ENCODE results near the gene ACTBL2.
A peak's percentile ranks its signal among the peaks of the same experiment; 100 is the strongest.

The ACTBL2 gene

DNA sequence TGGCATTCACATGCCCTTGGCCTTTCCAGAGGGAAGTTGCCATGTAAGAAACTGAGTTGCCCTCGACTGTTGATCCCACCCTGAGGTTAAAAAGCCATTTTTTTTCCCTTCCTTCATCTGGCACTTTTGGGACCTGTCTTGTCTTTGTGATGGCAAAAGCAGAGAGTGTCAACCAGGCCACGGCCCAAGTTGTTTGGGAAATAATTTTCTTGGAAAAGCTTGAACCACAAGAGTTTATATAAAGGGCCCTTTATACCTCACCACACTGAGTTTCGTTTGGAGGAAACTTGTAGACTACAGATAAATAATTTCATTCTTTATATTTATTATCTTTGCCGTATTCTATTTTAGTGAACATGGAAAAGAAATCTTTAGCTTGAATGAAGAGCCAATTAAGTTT is 34.3 kb downstream of the ACTBL2 start:
- DNase-seq, result no peak

DNA sequence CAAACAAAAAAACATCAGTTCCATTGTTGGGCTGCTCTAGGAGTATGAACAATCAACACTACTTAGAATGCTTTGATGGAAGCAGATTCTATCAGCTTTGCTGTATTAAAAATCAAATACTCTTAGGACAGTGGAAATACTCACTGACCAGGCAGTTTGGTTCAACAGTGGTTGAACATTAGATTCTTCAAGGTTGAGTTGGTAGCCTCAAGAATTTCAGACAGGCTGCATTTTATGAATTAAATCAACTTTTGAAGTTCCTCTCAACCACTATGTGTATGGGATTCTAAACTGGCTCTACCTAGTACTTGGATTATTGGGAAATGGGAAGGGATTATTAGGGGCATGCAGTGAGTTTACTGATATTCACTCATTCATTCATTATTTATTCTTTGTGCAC is 35.0 kb downstream of the ACTBL2 start:
- DNase-seq, result no peak

DNA sequence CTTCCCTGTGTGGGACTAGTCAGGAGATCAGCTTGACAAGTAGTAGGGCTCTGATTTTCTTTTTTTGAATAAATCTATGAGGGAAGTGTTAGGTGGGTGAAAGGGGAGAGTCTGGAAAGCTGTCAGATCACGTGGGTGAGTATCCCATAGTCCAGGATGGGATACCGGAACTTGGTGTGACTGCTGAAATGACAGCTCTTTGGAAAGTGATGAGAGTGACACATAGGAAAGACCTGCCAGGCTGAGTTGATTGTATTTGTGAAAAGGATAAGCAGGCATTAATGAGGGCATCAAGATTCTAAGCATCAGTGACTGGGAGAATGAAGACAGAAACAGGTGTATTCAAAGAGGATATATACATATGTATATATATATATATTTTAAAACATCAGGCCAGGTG is 35.6 kb downstream of the ACTBL2 start:
- no peak for DNase-seq

DNA sequence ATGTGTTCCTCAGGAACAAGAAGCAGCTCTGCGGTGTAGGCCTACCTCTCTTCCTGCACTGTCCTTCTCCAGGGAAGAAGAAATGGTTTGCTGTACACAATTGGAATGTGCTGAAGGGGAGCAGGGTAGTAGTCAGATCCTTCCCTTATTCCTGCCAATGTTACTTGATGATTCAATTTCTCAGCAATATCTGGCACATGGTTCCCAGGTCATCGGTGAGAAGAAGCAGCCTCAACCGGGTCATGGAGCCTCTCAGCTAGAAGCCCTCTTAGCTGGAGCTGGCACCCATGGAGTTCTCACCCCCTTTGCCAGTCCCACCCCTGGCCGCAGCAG is 36.9 kb downstream of the ACTBL2 start:
- no peak for DNase-seq

DNA sequence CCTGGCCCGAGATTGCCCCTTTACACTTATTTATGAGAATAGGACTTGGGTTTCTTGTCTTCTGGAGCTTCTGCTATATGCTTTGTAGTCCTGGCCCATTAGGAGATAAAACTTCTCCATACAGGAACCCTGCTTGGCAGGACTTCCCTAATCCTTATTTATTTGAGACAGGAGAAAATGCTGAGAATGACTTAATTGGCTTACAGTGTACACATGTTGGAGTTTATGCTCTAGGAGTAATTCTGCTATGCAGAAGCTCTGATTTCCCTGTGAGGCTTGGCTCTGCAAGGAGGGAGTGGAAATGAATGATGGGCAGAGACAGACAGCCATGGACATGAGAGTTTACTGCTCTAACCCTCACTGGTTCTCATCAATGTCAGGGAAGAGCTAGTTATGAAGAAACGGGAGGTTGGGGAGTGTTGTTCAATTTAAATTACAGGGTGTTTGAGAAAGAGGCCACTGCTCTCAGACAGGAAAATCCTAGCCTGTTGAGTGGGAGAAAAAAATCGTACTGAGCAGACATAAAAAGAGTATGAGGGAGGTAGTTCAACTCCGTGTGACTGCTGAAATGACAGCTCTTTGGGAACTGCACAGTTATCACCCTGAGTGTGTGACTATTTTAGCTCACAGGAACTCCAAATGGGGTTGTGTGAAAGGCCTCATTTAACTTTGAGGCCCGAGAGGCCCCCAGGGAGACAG is 37.5 kb downstream of the ACTBL2 start:
- peak in 1 of 2 donors; percentile 30 for DNase-seq

DNA sequence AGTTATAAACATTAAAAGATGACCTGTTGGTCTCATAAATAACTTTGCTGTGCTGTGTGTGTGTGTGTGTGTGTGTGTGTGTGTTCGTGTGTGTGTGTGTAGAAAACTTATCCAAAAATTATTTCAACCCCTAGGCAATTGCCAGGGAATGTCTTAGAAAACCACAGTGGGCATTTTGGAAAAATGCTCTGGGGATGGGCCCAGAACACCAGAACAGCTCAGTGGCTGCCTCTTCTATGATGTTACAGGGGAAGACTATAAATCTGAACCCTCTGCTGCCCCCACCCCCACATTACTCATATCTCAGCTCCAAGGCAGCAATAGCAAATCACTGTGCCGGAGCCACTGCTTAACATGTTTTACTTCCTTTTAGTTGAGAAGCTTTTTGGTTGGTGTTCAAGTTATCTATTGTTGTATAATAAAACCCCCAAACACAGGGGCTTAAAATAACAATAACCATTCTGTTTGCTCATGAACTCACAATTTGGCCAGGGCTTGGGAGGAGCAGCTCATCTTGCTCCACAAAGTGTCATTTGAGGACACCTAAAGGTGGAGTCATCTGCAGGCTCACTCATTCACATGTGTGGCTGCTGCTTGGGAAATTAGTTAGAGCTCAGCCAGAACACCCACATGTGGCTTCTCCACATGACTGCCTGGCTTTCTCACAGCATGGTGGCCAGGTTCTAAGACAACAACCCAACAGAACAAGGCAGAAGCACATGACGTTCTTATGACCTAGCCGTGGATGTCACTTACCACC is 40.4 kb downstream of the ACTBL2 start:
- DNase-seq, result peak; percentile 22 to 88

DNA sequence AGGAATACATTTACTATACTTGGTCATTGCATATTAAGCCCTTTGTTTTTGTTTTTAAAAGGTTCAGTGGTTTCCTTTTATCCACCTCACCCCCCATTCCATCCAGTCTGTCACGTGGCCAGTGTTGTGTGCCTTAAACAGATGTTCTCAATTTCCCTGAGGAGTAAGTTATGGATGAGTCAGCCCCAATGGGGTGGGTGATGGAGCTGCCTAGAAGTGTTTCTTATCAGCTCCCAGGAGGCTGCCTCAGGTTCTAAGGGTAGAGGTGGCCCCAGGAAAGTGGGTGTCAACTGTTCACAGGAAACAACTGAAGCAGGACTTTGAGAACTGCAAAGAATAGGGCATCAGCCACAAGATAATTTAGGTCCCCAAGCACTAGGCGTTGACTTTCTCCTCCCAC is 41.1 kb downstream of the ACTBL2 start:
- no peak for DNase-seq

DNA sequence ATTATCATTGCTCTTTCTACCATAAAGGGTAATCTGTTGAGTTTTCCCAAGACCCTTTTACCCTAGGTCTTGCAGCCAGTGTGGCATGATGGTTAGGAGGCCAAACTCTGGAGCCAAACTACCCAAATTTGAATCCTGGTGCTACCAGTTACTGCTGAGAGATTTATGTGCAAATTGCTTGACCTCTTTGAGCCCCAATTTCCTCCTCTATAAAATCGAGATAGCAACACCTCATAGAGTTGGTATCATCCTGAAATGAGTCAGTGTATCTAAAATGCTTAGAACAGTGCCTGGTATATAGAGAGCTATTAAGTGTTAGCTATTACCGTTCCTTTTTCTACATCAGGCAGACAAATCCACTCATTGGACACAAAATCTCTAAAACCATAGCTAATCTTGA is 43.0 kb downstream of the ACTBL2 start:
- DNase-seq, result no peak

DNA sequence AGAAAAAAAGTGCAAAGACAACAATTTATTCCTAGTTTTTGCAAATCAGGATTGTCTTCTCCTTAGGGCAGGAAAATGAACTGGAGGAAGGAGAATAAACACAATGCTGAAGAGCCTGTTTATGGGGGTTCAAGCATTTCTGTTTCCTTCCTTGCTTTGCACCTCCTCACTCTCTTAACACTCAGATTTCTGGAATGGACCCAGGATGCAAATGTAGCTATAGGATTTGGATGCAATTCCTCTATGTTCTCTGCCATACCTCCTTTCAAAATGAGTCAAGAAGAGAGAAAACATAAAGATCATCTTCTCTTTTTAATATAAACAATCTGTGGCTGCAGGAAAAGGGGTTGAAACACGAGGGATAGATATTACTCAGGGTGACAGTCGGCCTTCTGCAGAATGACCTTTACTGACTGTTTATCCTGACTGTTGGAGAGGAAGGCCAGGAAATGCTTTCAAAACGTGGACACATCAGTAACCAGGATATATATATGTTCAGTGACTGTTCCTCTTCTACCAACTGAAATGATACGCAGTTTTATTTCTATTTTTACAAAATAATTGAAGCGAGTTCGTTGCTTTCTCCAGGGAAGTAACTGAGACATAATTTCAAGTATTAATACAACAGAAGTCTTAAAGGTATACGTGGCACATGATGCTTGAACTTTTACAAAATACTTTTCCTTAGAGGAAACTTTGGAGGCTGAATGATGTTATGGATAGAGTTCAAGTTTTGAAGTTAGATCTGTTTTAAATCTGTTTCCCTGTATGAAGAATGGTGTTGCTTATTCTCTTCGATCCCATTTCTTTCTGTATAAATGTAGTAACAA is 44.4 kb downstream of the ACTBL2 start:
- DNase-seq, result no peak

DNA sequence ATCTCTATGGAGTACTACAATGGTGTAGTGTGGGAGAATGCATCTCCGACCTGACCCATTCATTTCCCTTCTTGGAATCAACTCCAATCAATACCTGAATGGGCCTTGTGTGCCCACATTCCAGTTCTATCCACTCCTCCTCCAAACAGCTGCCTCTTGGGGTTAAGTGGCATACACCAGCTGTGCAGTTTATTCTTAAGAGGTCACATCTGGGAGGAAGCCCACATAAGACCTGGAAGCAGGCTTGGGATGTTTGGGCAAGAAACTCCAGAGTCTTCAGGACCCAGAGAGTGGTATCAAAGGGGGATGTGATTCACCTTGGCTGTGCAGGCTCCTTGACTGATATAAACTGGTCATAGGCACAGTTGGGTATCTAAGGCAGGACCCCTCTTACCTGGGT is 46.0 kb downstream of the ACTBL2 start:
- DNase-seq, result no peak

DNA sequence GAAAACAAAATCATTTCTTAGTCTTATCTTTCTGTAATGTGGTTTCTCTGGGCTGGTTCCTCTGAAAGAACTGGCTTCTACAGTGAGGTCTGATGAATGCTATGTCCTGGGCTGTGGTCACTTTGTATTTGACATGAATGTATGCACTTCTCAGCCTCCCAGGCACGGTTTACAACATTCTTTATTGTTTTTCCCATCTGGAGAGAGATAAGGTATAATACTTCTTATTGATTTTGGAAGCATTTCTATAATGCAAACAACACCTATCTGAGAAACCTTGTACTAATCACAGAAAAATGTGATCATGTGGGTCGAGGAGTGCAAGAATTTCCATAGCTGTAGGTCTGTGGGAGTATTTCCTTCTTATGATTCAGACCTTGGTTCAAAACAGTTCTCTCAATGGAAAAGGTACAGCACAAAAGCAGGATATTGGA is 46.9 kb downstream of the ACTBL2 start:
- DNase-seq, result peak in 1 of 2 donors; percentile 15

DNA sequence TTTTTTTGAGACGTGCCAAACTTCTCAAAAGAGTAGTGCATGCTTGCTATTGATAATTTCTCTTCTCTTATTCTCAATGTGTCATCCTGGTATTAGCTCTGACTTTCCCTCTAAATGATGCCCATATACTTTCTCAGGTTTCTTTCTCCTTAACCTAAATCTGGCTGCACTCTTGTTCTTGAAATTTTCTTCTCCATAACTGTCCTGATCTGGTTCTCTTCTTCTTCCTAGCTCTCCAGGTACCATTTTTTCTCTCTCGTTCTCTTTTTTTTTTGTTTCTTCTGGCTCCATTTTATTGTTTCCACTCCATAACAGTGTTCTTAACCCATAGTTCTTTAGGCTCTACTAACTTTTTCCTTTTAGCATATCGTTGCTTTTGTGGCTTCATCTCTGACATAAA is 47.9 kb downstream of the ACTBL2 start:
- no peak for DNase-seq

DNA sequence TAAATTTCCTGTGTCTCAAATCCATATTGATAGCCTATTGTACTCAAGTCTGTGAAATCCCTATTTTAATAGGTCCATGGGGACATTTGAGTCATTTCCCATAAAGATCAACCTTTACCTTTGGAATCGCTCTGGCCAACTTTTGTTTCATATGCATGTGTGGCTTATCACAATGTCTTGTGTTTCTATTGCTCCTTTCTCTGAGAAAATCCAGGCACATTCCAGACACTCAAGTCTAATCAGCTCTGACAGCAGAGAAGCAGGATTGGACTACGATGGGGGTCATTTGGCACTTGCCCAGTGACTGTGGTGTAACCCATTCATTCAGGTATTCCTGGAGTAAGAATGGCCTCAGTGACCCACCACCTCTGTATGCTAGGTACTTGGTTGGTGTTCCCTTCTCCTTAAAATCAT is 48.4 kb downstream of the ACTBL2 start:
- DNase-seq, result no peak

DNA sequence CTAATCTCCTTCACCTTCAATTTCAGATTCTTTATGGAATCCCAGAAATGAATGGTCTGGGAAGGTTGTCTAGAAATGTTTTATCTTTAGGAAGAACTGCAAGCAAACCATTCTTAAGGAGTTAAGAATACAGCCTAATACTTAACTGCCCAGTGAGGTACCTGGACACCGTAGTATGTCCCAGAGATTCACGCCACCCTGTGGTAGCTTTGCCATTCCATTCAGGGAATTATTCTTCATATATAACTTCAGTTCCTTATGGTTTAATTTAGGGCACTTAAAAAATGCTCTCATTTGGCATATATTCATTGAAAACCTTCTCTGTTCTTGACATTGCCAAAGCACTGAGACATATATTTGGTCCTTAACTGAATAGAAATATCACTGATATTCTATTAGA is 49.7 kb downstream of the ACTBL2 start:
- DNase-seq, result no peak

DNA sequence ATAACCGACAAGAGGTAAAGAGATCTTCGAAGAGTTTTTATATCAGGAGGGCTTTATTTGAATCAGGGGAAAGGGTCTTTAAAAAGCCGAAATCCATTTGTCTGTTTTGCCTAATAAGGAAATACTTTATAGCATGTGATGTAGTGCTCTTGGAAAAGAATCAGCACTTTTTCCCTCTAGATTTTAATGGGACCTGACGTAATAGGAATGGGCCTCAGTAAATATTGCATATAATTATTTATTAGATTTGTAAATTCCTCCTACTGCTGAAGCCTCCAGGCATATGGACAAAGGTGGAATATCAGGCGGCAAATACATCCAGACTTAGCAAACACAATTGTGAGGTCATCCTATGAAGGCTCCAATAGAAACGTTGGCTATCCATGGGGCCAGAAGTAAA is 50.9 kb downstream of the ACTBL2 start:
- no peak for DNase-seq

Measured in inflammatory macrophage treated with lipopolysaccharide for 1 hour (primary cell).